PFSK-1 (cell line): Measurements from ENCODE around the gene OR52B4.

ENCODE experiments used
- POLR2AphosphoS5 ChIP-seq: IDR thresholded peaks from 2 replicates; pipeline ENCODE4 v1.6.1; 2012; ENCODE audit warnings: low read depth, mild to moderate bottlenecking, control low read depth, low read length, moderate library complexity
- TAF1 ChIP-seq: IDR thresholded peaks from 2 replicates; pipeline ENCODE4 v1.6.1; 2012; ENCODE audit warnings: low read length, control low read depth, borderline replicate concordance; ENCODE audit not compliant: insufficient read depth
- TF ChIP-seq, protein P1 (sequence below), 2 experiments: IDR thresholded peaks; 2 replicates each; pipeline versions ENCODE4 v1.6.1 to v1.8.0; 2011 to 2012; ENCODE audit warnings: low read depth in 2 of 2, low read length in 2 of 2, control low read depth in 1 of 2, inconsistent platforms in 1 of 2, mild to moderate bottlenecking in 1 of 2, moderate library complexity in 1 of 2; ENCODE audit not compliant: insufficient read depth in 1 of 2

DNA sequence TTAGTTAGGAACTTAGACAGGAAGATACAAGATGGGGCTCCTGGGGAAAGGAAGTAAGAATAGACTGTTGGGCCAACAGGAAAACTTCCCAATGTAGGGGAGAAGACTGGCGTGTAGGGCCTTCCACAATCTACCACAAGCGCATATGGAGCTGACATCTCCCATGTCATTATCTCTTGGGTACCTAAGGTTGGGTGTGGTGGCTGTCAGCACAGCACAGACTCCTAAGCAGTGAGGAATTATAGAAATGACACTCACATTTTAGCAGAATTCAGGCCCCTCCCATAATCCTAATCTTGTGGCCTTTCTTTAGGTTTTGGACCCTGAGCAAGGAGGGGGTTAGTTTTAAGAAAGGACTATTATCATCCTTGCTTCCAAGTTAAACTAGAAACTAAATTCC lies 13.7 kb upstream of the OR52B4 start:
- TF ChIP-seq, protein P1, sequence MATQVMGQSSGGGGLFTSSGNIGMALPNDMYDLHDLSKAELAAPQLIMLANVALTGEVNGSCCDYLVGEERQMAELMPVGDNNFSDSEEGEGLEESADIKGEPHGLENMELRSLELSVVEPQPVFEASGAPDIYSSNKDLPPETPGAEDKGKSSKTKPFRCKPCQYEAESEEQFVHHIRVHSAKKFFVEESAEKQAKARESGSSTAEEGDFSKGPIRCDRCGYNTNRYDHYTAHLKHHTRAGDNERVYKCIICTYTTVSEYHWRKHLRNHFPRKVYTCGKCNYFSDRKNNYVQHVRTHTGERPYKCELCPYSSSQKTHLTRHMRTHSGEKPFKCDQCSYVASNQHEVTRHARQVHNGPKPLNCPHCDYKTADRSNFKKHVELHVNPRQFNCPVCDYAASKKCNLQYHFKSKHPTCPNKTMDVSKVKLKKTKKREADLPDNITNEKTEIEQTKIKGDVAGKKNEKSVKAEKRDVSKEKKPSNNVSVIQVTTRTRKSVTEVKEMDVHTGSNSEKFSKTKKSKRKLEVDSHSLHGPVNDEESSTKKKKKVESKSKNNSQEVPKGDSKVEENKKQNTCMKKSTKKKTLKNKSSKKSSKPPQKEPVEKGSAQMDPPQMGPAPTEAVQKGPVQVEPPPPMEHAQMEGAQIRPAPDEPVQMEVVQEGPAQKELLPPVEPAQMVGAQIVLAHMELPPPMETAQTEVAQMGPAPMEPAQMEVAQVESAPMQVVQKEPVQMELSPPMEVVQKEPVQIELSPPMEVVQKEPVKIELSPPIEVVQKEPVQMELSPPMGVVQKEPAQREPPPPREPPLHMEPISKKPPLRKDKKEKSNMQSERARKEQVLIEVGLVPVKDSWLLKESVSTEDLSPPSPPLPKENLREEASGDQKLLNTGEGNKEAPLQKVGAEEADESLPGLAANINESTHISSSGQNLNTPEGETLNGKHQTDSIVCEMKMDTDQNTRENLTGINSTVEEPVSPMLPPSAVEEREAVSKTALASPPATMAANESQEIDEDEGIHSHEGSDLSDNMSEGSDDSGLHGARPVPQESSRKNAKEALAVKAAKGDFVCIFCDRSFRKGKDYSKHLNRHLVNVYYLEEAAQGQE (IDR thresholded peaks at IDR 0.05; ENCODE audit: insufficient read depth in 1 of 2, low read depth in 2 of 2, low read length in 2 of 2): no peak
- TF ChIP-seq TAF1: no peak
- no peak for TF ChIP-seq POLR2AphosphoS5
